K562 (cell line): ENCODE data around the gene MEX3D. TPM values are rescaled to one million over a fixed set of nuclear protein-coding genes. Genes with fewer than 3 reads are reported as not detected.

Experiments
- AFF1 ChIP-seq, 2 experiments: fragments of 450-650 bp; IDR thresholded peaks; 2 replicates each; pipeline ENCODE4 v1.6.1; 2018; ENCODE audit warnings: mild to moderate bottlenecking in 2 of 2, low read depth in 1 of 2; ENCODE audit not compliant: partially characterized antibody in 2 of 2
- ARID1B ChIP-seq: fragments of 450-650 bp; IDR thresholded peaks from 2 replicates; pipeline ENCODE4 v1.6.1; 2016; ENCODE audit warnings: antibody characterized with exemption, mild to moderate bottlenecking, inconsistent platforms
- E4F1 ChIP-seq: fragments of 250-450 bp; sonication (Bioruptor Pico); IDR thresholded peaks from 2 replicates; pipeline ENCODE4 v1.5.0; 2021; ENCODE audit warnings: mild to moderate bottlenecking, borderline replicate concordance
- EP300 ChIP-seq: IDR thresholded peaks from 2 replicates; pipeline ENCODE4 v1.6.1; 2012; ENCODE audit warnings: low read length, improper control_type of control experiment
- HCFC1 ChIP-seq: IDR thresholded peaks from 2 replicates; pipeline ENCODE4 v1.6.1; 2012; ENCODE audit warnings: low read depth, low read length, improper control_type of control experiment
- HDAC3 ChIP-seq: fragments of 450-650 bp; IDR thresholded peaks from 2 replicates; pipeline ENCODE4 v1.6.1; 2018; ENCODE audit warnings: borderline replicate concordance, mild to moderate bottlenecking, moderate library complexity; ENCODE audit not compliant: partially characterized antibody
- IFI16 ChIP-seq: fragments of 250-450 bp; sonication (Bioruptor Pico); IDR thresholded peaks from 2 replicates; pipeline ENCODE4 v2.1.2; 2022; ENCODE audit warnings: mild to moderate bottlenecking, inconsistent platforms
- NR4A1 ChIP-seq, 2 experiments: fragments of 250-450 bp in 1 of 2; fragments of 450-650 bp in 1 of 2; sonication (Bioruptor Pico) in 1 of 2; IDR thresholded peaks; 2 replicates each; pipeline versions ENCODE4 v1.4.0 to v1.6.1; 2016 to 2020; ENCODE audit warnings: mild to moderate bottlenecking in 2 of 2, missing compliant biosample characterization in 1 of 2, missing genetic modification characterization in 1 of 2, moderate library complexity in 1 of 2
- PTTG1 ChIP-seq: fragments of 450-650 bp; IDR thresholded peaks from 2 replicates; pipeline ENCODE4 v1.6.1; 2016; ENCODE audit warnings: low read depth, mild to moderate bottlenecking, missing genetic modification characterization, missing compliant biosample characterization
- RNF2 ChIP-seq: sonication (generic); IDR thresholded peaks from 2 replicates; pipeline ENCODE4 v1.6.1; 2016
- TCF3 ChIP-seq: sonication (generic); formaldehyde crosslinking; IDR thresholded peaks from 2 replicates; pipeline ENCODE4 v1.4.0; 2020; ENCODE audit warnings: mild to moderate bottlenecking, missing genetic modification reagents
- ZC3H11A ChIP-seq: IDR thresholded peaks from 2 replicates; pipeline ENCODE4 v1.6.1; 2012; ENCODE audit warnings: low read depth, low read length, improper control_type of control experiment
- ZNF609 ChIP-seq: sonication (generic); formaldehyde crosslinking; IDR thresholded peaks from 2 replicates; pipeline ENCODE4 v1.8.1; 2023; ENCODE audit warnings: missing genetic modification reagents, mild to moderate bottlenecking, borderline replicate concordance
- polyA plus RNA-seq, 8 experiments: library from polyadenylated mRNA; depleted of rRNA in 4 of 8; stranded (reverse) in 5 of 8; unstranded in 3 of 8; fragments of >200 nt; fragmentation: Nextera tagmentation in 2 of 8; fragmentation: Illumina TruSeq in 1 of 8; extraction: Ambion mirVana in 2 of 8; extraction: Trizol in 1 of 8; gene quantifications; 2 replicates each; pipeline versions ENCODE4 v1.2.1 to v1.2.3, GENCODE V29; 2011 to 2014; ENCODE audit warnings: inconsistent platforms in 1 of 8, missing spikeins in 1 of 8
- total RNA-seq, 7 experiments: library from RNA; depleted of rRNA in 6 of 7; stranded (reverse); fragments of >200 nt in 6 of 7; fragmentation: Illumina TruSeq in 2 of 7; extraction: Trizol in 2 of 7; gene quantifications; 2 replicates each; pipeline versions ENCODE4 v1.2.1 to v1.2.3, GENCODE V29; 2011 to 2021; ENCODE audit warnings: low replicate concordance in 1 of 7
- TF ChIP-seq, protein P1 (sequence below): sonication (generic); formaldehyde crosslinking; IDR thresholded peaks from 2 replicates; pipeline ENCODE4 v1.8.0; 2022; ENCODE audit warnings: missing genetic modification reagents, mild to moderate bottlenecking, moderate library complexity, borderline replicate concordance

Gene MEX3D
- total and polyA plus RNA-seq, 9 of the 15 experiments (the other 6 are each of a cell fraction or from before 2014, with no cell fraction given) = 1.7 to 39.3 (median 5.7) TPM

DNA sequence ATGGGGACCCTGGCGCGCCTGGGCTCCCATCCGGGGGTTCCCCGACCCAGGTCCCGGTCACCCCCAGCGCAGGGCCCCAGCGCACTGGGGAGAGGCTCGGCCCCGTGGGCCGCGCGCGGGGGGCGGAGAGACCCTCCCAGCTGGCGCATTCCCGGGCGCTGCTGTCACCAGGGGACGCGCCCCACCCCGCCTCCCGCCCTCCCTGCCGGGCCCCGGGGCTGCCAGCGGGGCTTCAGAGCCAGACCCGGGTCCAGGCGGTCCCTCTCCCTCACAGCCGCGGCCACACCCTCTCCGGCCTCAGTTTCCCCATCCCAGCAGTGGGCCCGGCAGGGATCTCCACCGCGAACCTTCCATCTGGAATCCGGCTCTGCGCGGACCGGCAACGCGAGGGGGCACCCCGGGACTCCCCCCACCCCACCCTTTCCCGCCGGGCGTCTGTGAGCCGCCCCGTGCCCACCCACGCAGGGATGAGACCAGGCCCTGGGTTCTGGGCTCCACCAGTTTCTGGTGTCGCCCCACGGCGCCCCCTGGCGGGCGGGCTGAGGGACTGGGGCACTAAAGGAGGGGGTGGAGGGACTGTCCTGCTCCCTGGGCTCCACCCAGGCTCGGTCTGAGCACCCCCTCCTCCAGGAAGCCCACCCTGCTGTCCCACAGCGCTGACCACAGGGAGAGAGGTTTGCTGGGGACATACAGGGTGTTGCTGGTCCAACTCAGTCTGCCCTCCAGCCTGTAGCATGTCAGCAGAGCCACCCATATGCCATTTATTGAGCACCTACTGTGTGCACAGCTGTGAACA lies 54.4 kb downstream of the MEX3D start (continued):
- TF ChIP-seq HDAC3 (no peak), HCFC1 (peak; percentile 30; the same call in 1 of the 2 replicates), TCF3 (CRISPR knock-in tag) (0 out of 2 replicates have a peak, but pooled peaks have one; percentile 10), ARID1B (no peak; the same call in 1 of the 2 replicates), ZC3H11A (no peak), E4F1 (CRISPR knock-in tag) (no peak), RNF2 (no peak), PTTG1 (no peak), ZNF609 (no peak), AFF1 (IDR thresholded peaks at IDR 0.05; ENCODE audit: low read depth in 1 of 2, partially characterized antibody in 2 of 2) (no peak), IFI16 (CRISPR knock-in tag) (no peak), NR4A1 (CRISPR knock-in tag; IDR thresholded peaks at IDR 0.05) (no peak), NR4A1 (tag; IDR thresholded peaks at IDR 0.05) (no peak), EP300 (no peak)
- TF ChIP-seq, protein P1, sequence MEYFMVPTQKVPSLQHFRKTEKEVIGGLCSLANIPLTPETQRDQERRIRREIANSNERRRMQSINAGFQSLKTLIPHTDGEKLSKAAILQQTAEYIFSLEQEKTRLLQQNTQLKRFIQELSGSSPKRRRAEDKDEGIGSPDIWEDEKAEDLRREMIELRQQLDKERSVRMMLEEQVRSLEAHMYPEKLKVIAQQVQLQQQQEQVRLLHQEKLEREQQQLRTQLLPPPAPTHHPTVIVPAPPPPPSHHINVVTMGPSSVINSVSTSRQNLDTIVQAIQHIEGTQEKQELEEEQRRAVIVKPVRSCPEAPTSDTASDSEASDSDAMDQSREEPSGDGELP (CRISPR knock-in tag) = peak; percentile 62; the same call in 1 of the 2 replicates
